GM10266 (cell line): ENCODE results near the gene MARVELD1.

Experiments
- DNase-seq: peaks from one replicate; pipeline ENCODE4 v3.0.0; 2012; ENCODE audit errors: extremely low spot score
- CTCF ChIP-seq: IDR thresholded peaks from 2 replicates; pipeline ENCODE4 v1.5.1; 2012; ENCODE audit warnings: mild to moderate bottlenecking, low read depth; ENCODE audit not compliant: control insufficient read depth, insufficient read depth; ENCODE audit errors: missing control alignments

Gene MARVELD1

DNA sequence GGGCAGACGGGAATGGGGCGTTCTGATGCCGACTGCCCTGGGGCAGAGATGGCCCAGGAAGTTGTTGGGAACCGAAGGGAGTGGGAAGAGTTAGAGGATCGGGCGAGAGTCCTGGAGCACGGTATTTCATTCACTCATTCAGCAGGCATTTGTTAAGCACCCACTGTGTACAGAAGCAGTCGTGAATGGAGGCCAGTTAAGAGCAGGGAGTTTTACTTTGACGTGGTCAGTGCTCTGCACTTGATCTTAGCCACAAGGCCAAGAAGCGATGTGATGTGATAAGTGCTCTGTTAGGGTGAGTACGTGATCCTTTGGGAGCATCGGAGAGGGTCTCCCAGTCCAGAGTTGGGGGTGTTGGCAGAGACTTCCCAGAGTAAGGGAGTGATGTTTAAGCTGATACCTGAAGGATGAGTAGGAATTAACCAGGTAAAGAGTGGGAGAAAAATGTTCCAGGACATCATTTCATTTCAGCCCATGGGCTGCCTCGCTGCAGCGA, 24.3 kb downstream of the MARVELD1 start:
- no peak for TF ChIP-seq CTCF
- DNase-seq, result no peak

DNA sequence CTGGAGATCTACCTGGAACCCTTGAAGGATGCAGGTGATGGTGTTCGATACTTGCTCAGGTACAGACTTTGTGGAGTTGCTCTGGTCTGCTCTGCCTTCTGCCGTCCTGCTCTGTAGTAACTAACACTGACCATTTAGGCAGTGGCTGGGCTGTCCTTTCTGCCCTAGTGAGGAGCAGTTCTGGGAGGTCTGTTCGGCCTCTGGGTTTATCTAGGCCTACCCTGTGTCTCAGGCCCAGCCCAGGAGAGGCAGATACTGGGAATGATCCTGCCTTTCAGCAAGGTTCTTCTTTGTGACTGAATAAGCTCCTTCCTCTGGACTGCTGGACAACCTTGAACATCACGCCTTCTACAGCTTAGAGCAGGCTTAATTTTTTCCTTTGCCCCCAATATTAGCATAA, 25.1 kb downstream of the MARVELD1 start:
- DNase-seq, result no peak
- no peak for TF ChIP-seq CTCF

GRCh38 chr10:97740613-97741012, 27.1 kb downstream of the MARVELD1 start:
- TF ChIP-seq CTCF, result no peak
- no peak for DNase-seq

DNA sequence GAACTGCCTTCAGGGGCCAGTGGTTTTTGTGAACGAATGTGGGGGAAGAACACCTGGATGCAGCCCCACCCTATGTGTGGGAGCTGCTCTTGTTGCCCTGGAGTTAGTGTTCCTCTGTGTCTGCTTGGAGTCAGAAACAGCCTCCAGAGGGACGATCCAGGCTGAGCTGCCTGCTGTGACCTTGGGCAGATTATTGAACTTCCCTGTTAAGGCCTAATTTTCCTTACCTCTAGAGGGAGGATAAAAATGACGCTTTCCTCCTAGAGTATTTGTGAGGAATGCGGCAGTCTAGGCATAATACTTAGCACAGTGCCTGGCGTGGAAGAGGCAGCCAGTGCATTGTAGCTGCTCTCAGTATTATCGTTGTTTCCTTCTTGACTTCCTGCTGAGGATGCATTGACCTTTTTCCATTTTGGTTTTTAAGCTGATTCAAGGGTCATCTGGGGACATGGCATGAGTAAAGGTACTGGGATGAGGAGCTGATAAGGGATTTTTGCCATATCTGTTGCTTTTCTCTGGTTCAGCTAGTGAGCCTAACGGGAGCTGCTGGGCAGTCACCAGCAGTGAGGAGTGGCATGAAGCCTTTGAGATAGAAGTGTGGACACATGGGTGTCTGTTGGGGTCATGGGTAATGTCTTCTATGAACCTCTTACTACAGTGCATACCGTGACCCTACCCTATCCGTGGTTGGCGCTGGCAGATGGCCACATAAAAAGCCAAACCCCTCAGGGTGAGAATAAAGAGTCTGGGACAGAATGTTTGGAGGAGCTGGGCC, 29.8 kb downstream of the MARVELD1 start:
- TF ChIP-seq CTCF, result no peak
- DNase-seq, result no peak

DNA sequence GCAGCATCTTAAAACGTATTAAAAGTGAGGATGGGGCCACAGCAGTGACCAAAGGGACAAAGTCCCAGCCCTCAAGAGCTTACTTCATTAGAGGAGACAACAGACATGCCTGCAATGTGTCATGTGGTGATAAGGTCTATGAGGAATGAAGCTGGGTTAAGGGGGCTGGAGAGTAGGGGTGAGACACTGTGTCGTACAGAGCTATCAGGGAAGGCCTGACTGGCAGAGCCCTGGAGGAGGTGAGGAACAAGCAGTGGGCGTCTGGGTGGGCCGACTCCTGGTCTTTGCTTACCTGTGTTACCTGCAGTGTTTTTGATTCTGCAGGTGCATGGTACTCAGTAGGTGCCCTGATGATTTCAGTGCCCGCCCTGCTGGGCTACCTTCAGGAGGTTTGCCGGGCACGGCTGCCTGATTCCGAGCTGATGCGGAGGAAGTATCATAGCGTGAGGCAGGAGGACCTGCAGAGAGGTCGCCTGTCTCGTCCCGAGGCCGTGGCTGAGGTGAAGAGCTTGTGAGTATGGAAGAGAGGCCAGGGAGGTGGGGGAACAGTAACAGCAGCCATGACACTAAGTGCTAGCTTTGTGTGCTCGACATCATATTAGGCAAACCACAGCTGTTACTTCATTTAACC, 31.0 kb downstream of the MARVELD1 start:
- no peak for DNase-seq
- no peak for TF ChIP-seq CTCF

GRCh38 chr10:97747573-97747972, 34.0 kb downstream of the MARVELD1 start:
- no peak for DNase-seq
- TF ChIP-seq CTCF, result no peak

DNA sequence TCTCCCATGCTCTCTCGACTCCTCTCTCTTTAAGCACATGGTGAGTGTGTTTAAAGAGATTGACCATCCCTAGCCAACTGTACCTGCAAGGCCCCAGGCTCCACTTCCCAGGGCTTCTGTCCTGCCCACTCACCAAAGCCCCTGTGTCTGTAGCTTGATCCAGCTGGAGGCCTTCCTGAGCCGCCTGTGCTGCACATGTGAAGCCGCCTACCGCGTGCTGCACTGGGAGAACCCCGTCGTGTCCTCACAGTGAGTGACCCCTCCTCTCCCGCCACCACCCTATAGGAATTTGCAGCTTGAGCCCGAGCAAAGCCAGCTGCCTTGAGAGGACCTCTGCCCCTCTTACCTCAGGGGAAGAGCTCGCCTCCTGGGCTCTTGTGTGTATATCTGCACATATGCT, 34.6 kb downstream of the MARVELD1 start:
- no peak for TF ChIP-seq CTCF
- no peak for DNase-seq
